ENCODE measurements around the gene LCN10. TPM values are rescaled to one million over a fixed set of nuclear protein-coding genes. Genes with fewer than 3 reads are reported as not detected.
A peak's percentile ranks its signal among the peaks of the same experiment; 100 is the strongest.
"Not testable (repeated sequence)": the region's sequence is repeated elsewhere in the genome, so short reads cannot be mapped to it uniquely, and the experiment has no call there.

LCN10 gene
- total RNA-seq, 2 experiments from 2014 or later, result 5.4 to 6.1 TPM

DNA sequence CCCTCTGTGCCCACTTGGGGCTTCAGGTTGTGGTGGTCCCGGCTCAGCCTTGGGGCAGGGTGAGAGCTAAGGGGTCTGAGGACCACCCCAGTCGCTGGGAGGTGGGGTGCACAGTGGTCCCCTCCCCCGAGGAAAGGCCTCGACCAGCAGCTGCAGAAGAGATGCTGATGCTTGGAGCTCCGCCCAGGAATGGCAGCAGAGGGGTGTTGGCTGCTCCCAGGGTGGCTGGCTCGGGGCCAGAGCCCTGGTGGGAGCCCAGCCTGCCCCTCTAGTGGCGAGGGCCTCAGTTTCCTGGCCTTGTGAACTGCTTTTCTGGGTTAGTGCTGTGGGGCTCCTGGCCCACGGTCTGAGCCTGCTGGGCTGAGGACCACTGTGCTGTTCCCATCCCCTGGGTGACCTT, 29.2 kb downstream of the LCN10 start:
- Mint-ChIP-seq H3K27me3 (peaks cover 47% of the 10 kb centered on the region), H3K27ac (no peak overlapping the region), H3K4me3 (no peak overlapping the region), H3K4me1 (peaks cover 4% of the 10 kb centered on the region), H3K36me3 (no peaks in the 10 kb centered on the region), H3K9me3 (no peaks in the 10 kb centered on the region)
- no peak for DNase-seq

DNA sequence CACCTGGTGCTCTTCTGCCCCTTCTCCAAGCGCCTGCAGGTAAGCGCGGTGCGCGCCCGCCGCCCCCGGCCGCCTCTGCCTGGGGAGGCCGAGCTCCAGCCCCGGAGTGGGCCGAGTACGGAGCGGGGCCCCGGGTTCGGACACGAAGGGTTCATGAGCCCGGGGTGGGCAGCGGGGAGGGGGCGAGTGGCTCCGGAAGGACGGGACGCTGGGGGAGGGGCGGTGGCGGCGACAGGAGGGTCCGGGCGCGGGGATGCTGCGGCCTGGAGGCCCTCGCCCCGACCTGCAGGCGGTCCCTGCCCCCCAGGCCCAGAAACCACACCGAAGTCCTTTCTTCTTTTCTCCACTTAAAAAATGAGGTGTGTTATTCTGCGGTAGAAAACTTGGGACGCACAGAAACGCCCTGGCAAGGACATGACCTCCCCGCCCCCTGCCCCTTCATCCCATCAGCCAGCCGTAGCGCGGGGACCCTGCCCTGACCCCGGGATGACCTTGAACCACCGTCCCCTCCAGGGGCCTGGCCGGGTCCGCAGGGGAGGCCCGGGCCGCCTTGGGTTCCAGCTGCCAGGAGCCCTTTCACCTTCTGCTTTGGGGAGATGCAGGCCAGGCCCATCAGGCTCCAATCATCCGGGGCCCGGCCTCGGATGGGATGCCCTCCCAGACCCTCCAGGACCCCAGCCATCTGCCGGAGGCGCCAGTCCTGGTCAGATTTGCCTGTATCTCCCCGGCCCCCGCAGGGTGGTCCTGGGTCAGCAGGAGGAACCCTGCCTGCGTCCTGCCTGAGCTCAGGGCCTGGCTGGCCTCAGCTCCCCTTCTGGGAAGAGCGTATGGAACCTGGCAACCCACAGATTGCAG, 29.8 kb downstream of the LCN10 start:
- Mint-ChIP-seq H3K27me3 (peaks cover 48% of the 10 kb centered on the region), H3K9me3 (no peaks in the 10 kb centered on the region), H3K4me1 (peaks cover 3% of the 10 kb centered on the region), H3K36me3 (no peaks in the 10 kb centered on the region), H3K4me3 (peak overlapping the region; percentile 29), H3K27ac (no peak overlapping the region)
- DNase-seq, result no peak

DNA sequence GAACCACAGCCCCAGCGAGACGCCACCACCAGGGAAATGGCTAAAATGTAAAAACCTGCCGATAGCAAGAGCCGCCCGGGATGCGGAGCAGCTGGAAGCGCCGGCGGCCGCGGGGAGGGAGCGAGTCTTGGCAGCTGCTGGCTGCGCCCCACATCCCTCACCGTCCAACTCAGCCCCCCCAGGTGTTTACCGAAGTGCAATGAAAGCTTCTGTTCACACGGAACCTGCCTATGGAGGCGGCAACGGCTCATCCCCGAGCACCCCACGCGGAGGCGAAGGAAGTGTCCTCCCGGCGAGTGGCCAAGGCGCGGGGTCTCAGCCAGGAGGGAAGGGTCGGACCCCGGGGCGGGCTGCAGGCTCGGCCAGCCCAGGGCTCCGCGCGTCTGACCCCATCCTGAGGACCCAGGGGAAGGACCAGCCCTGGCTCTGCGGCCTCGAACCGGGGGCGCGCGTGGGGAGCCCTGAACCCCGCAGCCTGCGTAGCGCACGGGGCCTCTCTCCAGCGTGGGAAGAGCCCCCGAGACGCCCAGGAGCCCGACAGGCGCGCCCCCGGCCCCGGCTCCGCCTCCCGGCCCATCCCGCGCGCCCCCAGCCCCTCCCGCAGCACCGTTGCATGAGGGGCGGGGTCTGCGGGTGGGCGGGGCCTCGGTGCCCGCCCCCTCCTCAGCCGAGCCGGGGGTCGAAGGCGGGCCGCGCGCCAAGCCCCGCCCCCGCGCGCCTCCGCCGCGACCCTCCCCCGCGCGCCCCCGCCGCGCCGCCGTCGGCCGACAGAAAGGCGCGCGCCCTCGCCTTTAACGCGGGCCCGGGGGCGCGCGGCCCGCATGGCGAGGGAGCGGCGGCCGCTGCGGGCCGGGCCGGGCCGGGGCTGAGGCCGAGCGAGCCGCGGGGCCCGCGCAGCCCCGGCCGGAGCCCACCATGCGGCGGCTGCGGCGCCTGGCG, 30.7 kb downstream of the LCN10 start, which contains the start of gene DIPK1B:
Gene DIPK1B, plus strand, starts transcription at position 822 of the 939 bp plus-strand sequence. Its CDS starts 94 bp downstream, at position 916.
- Mint-ChIP-seq H3K9me3 (no peaks in the 10 kb centered on the region), H3K27me3 (peaks cover 48% of the 10 kb centered on the region), H3K4me1 (peaks cover 3% of the 10 kb centered on the region), H3K27ac (no peak within 1 kb of the TSS), H3K4me3 (peak within 1 kb of the TSS; percentile 29), H3K36me3 (no peaks in the 10 kb centered on the region)
- DNase-seq, result no peak

DNA sequence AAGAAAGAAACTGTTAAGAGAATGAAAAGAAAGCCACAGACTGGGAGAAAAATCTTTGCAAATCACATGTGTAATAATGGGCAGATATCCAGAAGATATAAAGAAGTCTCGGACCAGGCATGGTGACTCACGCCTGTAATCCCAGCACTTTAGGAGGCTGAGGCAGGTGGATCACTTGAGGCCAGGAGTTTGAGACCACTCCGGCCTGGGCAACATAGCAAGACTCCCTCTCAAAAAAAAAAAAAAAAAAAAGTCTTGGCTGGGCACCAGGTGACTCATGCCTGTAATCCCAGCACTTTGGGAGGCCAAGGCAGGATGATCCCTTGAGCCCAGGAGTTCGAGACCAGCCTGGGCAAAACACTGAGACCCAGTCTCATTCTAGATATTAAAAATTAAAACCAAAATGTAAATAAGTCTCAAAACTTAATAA, 31.5 kb downstream of the LCN10 start:
- H3K4me3 Mint-ChIP-seq, DNase-seq, H3K9me3 Mint-ChIP-seq, H3K27ac Mint-ChIP-seq, H3K4me1 Mint-ChIP-seq, H3K36me3 Mint-ChIP-seq: not testable (repeated sequence)
- H3K27me3 Mint-ChIP-seq, result peaks cover 48% of the 10 kb centered on the region

DNA sequence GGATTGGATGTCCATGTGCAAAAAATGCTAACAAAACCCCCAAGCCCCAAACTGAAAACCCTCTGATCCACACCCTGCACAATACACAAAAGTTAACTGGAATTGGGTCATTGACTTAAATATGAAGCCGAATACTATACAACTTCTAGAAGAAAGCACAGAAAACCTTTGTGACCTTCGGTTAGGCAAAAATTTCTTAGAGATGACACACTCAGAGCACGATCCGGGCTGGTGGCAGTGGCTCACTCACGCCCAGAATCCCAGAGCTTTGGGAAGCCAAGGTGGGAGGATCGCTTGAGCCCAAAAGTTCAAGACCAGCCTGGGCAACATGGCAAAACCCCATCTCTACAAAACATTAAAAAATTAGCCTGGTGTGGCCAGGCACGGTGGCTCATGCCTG, 32.2 kb downstream of the LCN10 start:
- DNase-seq, result no peak
- Mint-ChIP-seq H3K27ac (no peak overlapping the region), H3K27me3 (peaks cover 43% of the 10 kb centered on the region), H3K4me3 (no peak overlapping the region), H3K36me3 (no peaks in the 10 kb centered on the region), H3K4me1 (peaks cover 3% of the 10 kb centered on the region), H3K9me3 (no peaks in the 10 kb centered on the region)

DNA sequence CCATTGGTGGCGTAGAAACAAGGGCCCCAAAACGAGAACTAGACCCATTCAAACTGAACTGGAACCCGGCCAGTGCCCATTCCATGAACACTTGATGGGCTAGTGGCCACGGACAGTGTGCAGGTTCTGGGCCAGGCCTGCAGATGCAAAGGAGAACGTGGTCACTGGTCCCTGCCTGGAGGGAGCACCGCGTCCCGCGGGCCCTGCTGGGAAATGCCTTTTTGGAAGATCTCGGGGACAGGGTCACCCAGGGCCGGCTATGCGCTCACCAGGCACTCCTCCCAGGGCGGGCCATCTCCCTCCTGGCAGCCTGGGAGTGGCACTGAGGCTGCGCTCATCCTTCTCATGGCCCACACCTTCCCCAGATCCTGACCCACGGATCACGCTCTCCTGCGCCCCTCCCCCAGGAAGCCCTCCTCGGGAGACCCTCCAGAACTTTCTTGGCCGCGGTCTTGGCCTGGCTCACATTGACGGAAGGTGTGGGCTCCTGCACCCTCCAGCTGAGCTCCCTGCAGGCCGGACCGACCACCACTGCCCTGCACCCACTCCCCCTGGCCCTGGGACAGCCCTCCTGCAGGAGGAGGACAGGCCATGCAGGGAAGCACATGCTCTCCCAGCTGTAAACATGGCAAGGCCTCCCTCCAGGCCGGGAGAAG, 33.2 kb downstream of the LCN10 start:
- no peaks in the 10 kb centered on the region for H3K9me3 Mint-ChIP-seq
- no peak overlapping the region for H3K27ac Mint-ChIP-seq
- peaks cover 3% of the 10 kb centered on the region for H3K4me1 Mint-ChIP-seq
- peaks cover 42% of the 10 kb centered on the region for H3K27me3 Mint-ChIP-seq
- DNase-seq, result no peak
- H3K4me3 Mint-ChIP-seq, result no peak overlapping the region
- H3K36me3 Mint-ChIP-seq, result no peaks in the 10 kb centered on the region

DNA sequence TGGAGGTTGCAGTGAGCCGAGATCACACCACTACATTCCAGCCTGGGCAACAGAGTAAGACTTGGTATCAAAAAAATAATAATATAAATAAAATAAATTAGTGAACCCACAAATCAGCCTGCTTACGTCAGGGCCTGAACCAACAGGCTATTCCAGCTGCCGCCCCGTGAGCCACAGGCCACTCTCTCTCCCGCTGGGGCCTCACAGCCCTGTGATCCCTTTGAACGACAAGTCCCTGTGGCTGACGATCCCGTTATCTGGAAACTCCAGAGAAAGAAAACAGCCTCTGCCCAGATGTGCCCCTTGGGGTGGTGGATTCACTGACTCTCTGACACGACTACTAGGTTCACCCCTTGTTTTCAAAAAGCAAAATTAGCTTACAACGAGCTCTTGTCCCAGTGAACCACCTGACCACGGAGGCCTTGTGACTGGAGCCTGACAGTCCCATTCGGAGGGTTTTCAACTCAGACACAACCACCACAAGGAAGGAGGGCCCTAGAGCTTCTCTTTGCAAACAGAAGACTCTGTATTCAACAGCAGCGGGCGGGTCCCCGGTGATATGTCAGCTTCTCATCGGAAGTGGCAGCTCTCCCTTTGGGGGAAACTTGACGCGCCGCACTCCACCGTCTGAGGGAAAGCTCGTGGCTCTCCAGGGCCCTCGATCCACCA, 34.8 kb downstream of the LCN10 start:
- no peak overlapping the region for H3K27ac Mint-ChIP-seq
- H3K36me3 Mint-ChIP-seq, result no peaks in the 10 kb centered on the region
- H3K27me3 Mint-ChIP-seq, result peaks cover 26% of the 10 kb centered on the region
- H3K4me1 Mint-ChIP-seq, result peaks cover 6% of the 10 kb centered on the region
- DNase-seq, result no peak
- H3K9me3 Mint-ChIP-seq, result no peaks in the 10 kb centered on the region
- no peak overlapping the region for H3K4me3 Mint-ChIP-seq

DNA sequence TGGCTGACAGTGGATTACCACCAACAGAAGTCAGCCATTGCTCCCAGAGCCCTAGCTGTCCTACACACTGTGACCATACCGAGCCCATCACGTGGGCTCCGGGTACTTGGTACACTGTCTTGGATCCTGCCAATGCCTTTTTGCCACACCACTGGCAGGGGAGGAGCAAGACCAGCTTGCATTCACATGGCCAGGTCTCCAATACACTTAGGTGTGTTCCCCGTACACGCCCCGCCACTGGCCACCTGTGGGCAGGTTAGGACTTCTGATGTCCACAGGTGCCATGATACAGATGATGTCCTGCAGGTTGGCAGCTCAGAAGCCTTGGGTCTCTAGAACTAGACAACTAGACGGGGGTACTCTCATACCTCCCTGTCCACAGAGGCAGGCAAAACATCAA, 35.7 kb downstream of the LCN10 start:
- peaks cover 6% of the 10 kb centered on the region for H3K4me1 Mint-ChIP-seq
- H3K4me3 Mint-ChIP-seq, result no peak overlapping the region
- H3K36me3 Mint-ChIP-seq, result no peaks in the 10 kb centered on the region
- no peaks in the 10 kb centered on the region for H3K9me3 Mint-ChIP-seq
- no peak for DNase-seq
- H3K27me3 Mint-ChIP-seq, result peaks cover 26% of the 10 kb centered on the region
- no peak overlapping the region for H3K27ac Mint-ChIP-seq

DNA sequence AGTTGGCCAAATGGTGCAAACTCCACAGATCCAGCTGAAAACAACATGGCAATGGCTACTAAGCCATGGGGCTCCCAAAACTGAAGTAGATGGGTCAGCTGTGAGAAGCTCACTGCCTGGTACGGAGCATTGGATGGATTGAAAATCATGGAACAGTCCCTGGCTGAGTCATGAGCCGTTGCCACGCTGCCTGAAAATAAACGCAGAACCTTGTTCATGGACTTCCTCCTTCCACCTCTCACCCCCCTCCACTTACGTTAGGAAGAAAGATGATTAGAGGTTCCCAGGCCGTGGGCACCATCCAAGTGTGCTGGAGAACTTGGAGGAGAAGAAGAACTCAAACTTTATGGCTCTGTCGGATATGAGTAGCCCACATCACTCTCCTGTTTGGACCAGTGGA, 37.2 kb downstream of the LCN10 start:
- Mint-ChIP-seq H3K27me3 (peaks cover 13% of the 10 kb centered on the region), H3K4me3 (no peak overlapping the region), H3K27ac (no peak overlapping the region), H3K36me3 (no peaks in the 10 kb centered on the region), H3K4me1 (peaks cover 16% of the 10 kb centered on the region), H3K9me3 (no peaks in the 10 kb centered on the region)
- no peak for DNase-seq

DNA sequence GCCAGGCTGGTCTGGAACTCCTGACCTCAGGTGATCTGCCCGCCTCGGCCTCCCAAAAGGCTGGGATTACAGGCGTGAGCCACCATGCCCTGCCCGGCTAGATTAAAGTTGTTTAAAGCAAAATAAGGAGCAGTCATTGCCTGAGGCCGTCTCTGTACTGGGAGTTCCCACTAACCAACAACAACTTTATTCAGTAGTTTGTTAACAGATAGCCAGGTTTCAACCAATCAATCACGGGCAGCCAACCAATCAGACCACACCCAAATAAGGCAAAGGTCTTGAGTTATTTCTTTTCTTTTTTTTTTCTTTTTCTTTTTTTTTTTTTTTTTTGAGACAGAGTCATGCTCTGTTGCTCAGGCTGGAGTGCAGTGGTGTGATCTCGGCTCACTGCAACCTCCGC, 38.0 kb downstream of the LCN10 start:
- not testable (repeated sequence) for H3K27ac Mint-ChIP-seq, H3K9me3 Mint-ChIP-seq, H3K4me3 Mint-ChIP-seq, DNase-seq, H3K36me3 Mint-ChIP-seq
- Mint-ChIP-seq H3K27me3 (peaks cover 10% of the 10 kb centered on the region), H3K4me1 (peaks cover 20% of the 10 kb centered on the region)

DNA sequence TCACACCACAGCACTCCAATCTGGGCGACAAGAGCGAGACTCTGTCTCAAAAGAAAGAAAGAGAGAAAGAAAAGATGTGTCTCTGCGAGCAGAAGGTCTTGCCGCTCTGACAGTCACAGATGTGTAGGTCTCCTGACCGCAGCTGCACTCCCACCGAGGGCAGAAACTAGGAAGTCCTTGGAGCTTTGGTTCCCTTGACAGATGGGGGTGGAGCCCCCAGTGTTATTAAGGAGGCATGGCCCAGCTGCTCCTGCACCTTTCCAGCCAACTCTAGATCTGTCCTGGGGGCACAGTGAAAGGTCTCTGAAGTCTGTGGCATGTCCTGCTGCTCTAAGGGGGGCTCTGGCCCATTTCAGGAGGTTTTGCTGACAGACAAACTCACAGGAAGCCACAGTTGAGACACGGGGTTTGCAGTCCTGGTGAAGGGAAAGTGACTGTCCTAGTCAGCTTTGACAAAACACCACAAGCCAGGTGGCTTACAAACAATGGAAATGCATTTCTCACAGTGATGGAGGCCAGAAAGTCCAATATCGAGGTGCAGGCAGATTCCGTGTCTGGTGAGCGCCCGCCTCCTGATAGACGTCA, 39.4 kb downstream of the LCN10 start:
- H3K27ac Mint-ChIP-seq, result no peak overlapping the region
- no peak for DNase-seq
- no peaks in the 10 kb centered on the region for H3K9me3 Mint-ChIP-seq
- H3K4me1 Mint-ChIP-seq, result peaks cover 20% of the 10 kb centered on the region
- H3K36me3 Mint-ChIP-seq, result no peaks in the 10 kb centered on the region
- H3K27me3 Mint-ChIP-seq, result peaks cover 13% of the 10 kb centered on the region
- H3K4me3 Mint-ChIP-seq, result no peak overlapping the region

DNA sequence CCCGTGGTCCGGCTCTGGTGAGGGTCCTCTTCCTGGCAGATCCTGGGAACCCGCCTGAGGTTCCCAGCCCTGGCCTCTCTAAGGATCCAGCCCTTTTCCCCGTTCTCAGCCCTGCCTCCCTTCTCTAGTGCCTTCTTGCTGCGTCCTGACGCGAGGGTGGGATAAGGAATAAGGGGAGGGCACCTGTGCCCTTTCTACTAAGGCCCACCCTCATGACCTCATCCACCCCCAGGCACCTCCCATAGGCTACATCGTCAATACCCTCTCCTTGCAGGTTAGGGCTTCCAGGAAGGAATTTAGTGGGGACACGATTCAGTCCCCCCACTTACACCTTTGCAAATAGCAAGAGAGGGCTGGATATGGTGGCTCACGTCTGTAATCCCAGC, 41.1 kb downstream of the LCN10 start:
- H3K27ac Mint-ChIP-seq, result peak overlapping the region; percentile 90
- peaks cover 20% of the 10 kb centered on the region for H3K4me1 Mint-ChIP-seq
- H3K27me3 Mint-ChIP-seq, result peaks cover 26% of the 10 kb centered on the region
- H3K36me3 Mint-ChIP-seq, result no peaks in the 10 kb centered on the region
- no peaks in the 10 kb centered on the region for H3K9me3 Mint-ChIP-seq
- DNase-seq, result no peak
- H3K4me3 Mint-ChIP-seq, result peak overlapping the region; percentile 77

DNA sequence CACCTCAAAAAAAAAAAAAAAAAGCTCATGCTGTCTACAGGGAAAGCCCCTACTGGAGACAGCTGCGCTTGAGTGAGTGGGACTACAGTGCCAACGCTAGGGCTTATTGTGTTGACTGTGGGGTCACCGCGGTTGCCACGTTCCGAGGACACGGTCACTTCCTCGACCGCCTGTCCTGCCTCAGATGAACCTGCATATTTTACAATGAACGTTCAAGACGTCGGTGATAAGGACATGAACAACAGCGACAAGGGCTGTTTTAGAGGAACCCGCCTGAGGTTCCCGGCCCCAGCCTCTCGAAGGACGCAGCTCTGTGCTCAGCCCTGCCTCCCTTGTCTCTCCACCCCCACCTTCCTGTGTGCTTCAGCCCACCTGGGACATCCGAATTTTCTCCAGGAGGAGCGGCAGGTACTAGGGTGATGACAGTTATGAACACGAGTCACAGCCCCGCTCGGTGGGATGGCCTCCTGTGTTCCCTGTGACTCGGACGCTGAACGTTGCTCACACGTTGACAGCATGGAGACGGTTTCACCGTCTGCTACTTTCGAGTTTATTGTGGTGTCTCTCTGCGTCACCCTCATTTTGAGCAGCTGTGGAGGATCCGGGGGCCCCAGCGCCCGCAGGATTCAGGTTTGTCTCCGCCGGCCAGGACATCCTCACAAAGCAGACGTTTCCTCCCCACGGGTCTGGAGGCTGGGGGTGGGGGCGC, 41.6 kb downstream of the LCN10 start:
- peaks cover 20% of the 10 kb centered on the region for H3K4me1 Mint-ChIP-seq
- peak; percentile 81 for DNase-seq
- H3K9me3 Mint-ChIP-seq, result no peaks in the 10 kb centered on the region
- H3K36me3 Mint-ChIP-seq, result no peaks in the 10 kb centered on the region
- H3K27me3 Mint-ChIP-seq, result peaks cover 27% of the 10 kb centered on the region
- H3K4me3 Mint-ChIP-seq, result peak overlapping the region; percentile 77
- peak overlapping the region; percentile 90 for H3K27ac Mint-ChIP-seq

DNA sequence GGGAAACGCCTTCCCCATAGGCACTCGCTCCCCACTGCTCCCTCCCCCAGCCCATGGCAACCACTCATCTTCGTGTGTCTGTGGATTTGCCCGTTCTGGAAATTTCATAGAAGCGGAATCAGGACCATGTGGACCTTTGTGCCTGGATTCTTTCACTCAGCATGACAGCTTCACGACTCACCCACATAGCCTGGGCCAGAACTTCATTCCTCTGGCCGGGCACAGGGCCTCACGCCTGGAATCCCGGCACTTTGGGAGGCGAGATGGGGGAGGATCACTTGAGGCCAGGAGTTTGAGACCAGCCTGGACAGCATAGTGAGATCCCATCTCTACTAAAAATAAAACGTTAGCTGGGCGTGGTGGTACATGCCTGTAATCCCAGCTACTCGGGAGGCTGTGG, 42.4 kb downstream of the LCN10 start:
- no peak for DNase-seq
- Mint-ChIP-seq H3K9me3 (no peaks in the 10 kb centered on the region), H3K4me3 (no peak overlapping the region), H3K36me3 (no peaks in the 10 kb centered on the region), H3K4me1 (peaks cover 20% of the 10 kb centered on the region), H3K27me3 (peaks cover 30% of the 10 kb centered on the region), H3K27ac (no peak overlapping the region)

Data from activated naive CD8-positive, alpha-beta T cell treated with anti-CD3 and anti-CD28 coated beads for 36 hours (primary cell).